Skin epidermis (tissue), 12 donors: ENCODE measurements around the gene ARHGEF11.
"Not testable (repeated sequence)": the region's sequence is repeated elsewhere in the genome, so short reads cannot be mapped to it uniquely, and the experiment has no call there.

ENCODE experiments used
- H3K27ac ChIP-seq, 21 experiments: fragments of 200-600 bp; sonication (generic) in 11 of 21; one replicate each; pipeline ENCODE4 v1.5.0; 2020; ENCODE audit warnings: mild to moderate bottlenecking in 3 of 21, inconsistent platforms in 2 of 21, moderate library complexity in 2 of 21
- H3K4me3 ChIP-seq, 7 experiments: fragments of 200-600 bp; sonication (generic) in 2 of 7; one replicate each; pipeline ENCODE4 v1.5.0; 2020; ENCODE audit warnings: inconsistent platforms in 2 of 7, mild to moderate bottlenecking in 2 of 7, moderate library complexity in 1 of 7

The ARHGEF11 gene

GRCh38 chr1:156937883-156938282 lies 107.7 kb downstream of the ARHGEF11 start:
- Histone ChIP-seq H3K4me3 (no peak overlapping the region), H3K27ac (no peak overlapping the region)

GRCh38 chr1:156936721-156937220 lies 108.8 kb downstream of the ARHGEF11 start:
- Histone ChIP-seq H3K4me3 (no peak overlapping the region), H3K27ac (no peak overlapping the region)

- no peak overlapping the region for H3K4me3 ChIP-seq
- no peak overlapping the region for H3K27ac ChIP-seq
Observed at GRCh38 chr1:156936191-156936590, 109.4 kb downstream of the ARHGEF11 start.

GRCh38 chr1:156935505-156936128 lies 109.9 kb downstream of the ARHGEF11 start:
- H3K27ac ChIP-seq, result no peak overlapping the region
- H3K4me3 ChIP-seq, result no peak overlapping the region

- Histone ChIP-seq H3K4me3 (no peak overlapping the region), H3K27ac (no peak overlapping the region)
Observed at GRCh38 chr1:156933136-156933535, 112.4 kb downstream of the ARHGEF11 start.

GRCh38 chr1:156931974-156932710 lies 113.4 kb downstream of the ARHGEF11 start:
- Histone ChIP-seq H3K27ac (no peak overlapping the region), H3K4me3 (no peak overlapping the region)

GRCh38 chr1:156931211-156931952 lies 114.2 kb downstream of the ARHGEF11 start:
- no peak overlapping the region for H3K27ac ChIP-seq

GRCh38 chr1:156930483-156930882 lies 115.1 kb downstream of the ARHGEF11 start:
- Histone ChIP-seq H3K27ac (no peak overlapping the region), H3K4me3 (no peak overlapping the region)

More at GRCh38 chr1:156931211-156931952, 114.2 kb downstream of the ARHGEF11 start:
- no peak overlapping the region for H3K4me3 ChIP-seq

- H3K27ac ChIP-seq, result no peak overlapping the region
- no peak overlapping the region for H3K4me3 ChIP-seq
Observed at GRCh38 chr1:156929596-156930238, 115.8 kb downstream of the ARHGEF11 start.

- Histone ChIP-seq H3K27ac (no peak overlapping the region), H3K4me3 (no peak overlapping the region)
Observed at GRCh38 chr1:156928043-156928602, 117.4 kb downstream of the ARHGEF11 start.

GRCh38 chr1:156927215-156928042 lies 118.1 kb downstream of the ARHGEF11 start:
- no peak overlapping the region for H3K27ac ChIP-seq
- peak overlapping the region in 3 of 7 experiments; percentile 10 to 22 (median 15) for H3K4me3 ChIP-seq

GRCh38 chr1:156926695-156927094 lies 118.8 kb downstream of the ARHGEF11 start:
- H3K27ac ChIP-seq, H3K4me3 ChIP-seq: not testable (repeated sequence)

- Histone ChIP-seq H3K27ac (no peak overlapping the region), H3K4me3 (no peak overlapping the region)
Observed at GRCh38 chr1:156926175-156926574, 119.4 kb downstream of the ARHGEF11 start.

GRCh38 chr1:156925154-156926010 lies 120.2 kb downstream of the ARHGEF11 start:
- Histone ChIP-seq H3K4me3 (no peak overlapping the region), H3K27ac (no peak overlapping the region)

- Histone ChIP-seq H3K4me3 (no peak overlapping the region), H3K27ac (no peak overlapping the region)
Observed at GRCh38 chr1:156924478-156925153, 120.9 kb downstream of the ARHGEF11 start.

- H3K4me3 ChIP-seq, result no peak overlapping the region
- no peak overlapping the region for H3K27ac ChIP-seq
Observed at GRCh38 chr1:156923670-156924477, 121.7 kb downstream of the ARHGEF11 start.
